Subcutaneous abdominal adipose tissue (tissue), 5 donors: Measurements from ENCODE around the gene GOLGA6L7.
"Not testable (repeated sequence)": the region's sequence is repeated elsewhere in the genome, so short reads cannot be mapped to it uniquely, and the experiment has no call there.

Experiments used
- H3K27ac ChIP-seq: one replicate; pipeline ENCODE4 v1.7.0; 2013; ENCODE audit warnings: low read depth, mild to moderate bottlenecking, inconsistent platforms, low read length, moderate library complexity
- H3K27me3 ChIP-seq, 5 donors: one replicate each; pipeline ENCODE4 v1.7.0; 2013; ENCODE audit warnings: low read length in 5 of 5, inconsistent platforms in 1 of 5; ENCODE audit not compliant: control insufficient read depth in 5 of 5, insufficient read depth in 4 of 5
- H3K36me3 ChIP-seq, 5 donors: one replicate each; pipeline ENCODE4 v1.7.0; 2013; ENCODE audit warnings: low read length in 5 of 5; ENCODE audit not compliant: control insufficient read depth in 5 of 5, insufficient read depth in 5 of 5
- H3K4me1 ChIP-seq, 5 donors: one replicate each; pipeline ENCODE4 v1.7.0; 2013; ENCODE audit warnings: low read length in 5 of 5, mild to moderate bottlenecking in 3 of 5, moderate library complexity in 1 of 5; ENCODE audit not compliant: control insufficient read depth in 5 of 5, insufficient read depth in 5 of 5
- H3K4me3 ChIP-seq, 5 donors: one replicate each; pipeline ENCODE4 v1.7.0; 2013; ENCODE audit warnings: low read length in 5 of 5, low read depth in 1 of 5
- H3K9ac ChIP-seq, 5 donors: one replicate each; pipeline ENCODE4 v1.7.0; 2013; ENCODE audit warnings: low read length in 5 of 5, mild to moderate bottlenecking in 4 of 5, moderate library complexity in 3 of 5
- H3K9me3 ChIP-seq, 5 donors: one replicate each; pipeline ENCODE4 v1.7.0; 2013; ENCODE audit warnings: low read length in 5 of 5; ENCODE audit not compliant: control insufficient read depth in 5 of 5
- donor health status: healthy.
- donor health status: healthy.
- donor health status: healthy.
- donor health status: healthy.
- donor health status: healthy.

GOLGA6L7 gene

DNA sequence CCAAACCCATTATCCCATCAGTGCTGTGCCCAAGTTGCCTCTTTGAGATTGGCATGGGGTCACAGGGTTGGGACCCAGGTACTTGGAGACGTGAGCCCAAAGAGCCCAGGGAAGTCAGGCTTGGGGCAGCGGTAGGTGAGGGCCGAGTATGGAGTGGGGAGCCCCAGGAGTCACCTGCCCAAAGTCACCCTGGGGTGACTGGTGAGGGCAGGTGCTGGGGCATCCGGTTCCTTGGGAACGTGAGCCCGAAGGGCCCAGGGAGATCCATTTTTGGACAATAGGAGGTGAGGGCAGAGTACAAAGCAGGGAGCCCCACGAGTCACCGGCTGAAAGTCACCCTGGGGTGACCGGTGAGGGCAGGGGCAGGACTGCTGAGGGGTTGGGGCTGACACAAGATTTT is 485 bp downstream of the GOLGA6L7 start:
- H3K36me3 ChIP-seq, H3K9ac ChIP-seq, H3K4me1 ChIP-seq, H3K27ac ChIP-seq, H3K4me3 ChIP-seq, H3K9me3 ChIP-seq, H3K27me3 ChIP-seq: not testable (repeated sequence)

DNA sequence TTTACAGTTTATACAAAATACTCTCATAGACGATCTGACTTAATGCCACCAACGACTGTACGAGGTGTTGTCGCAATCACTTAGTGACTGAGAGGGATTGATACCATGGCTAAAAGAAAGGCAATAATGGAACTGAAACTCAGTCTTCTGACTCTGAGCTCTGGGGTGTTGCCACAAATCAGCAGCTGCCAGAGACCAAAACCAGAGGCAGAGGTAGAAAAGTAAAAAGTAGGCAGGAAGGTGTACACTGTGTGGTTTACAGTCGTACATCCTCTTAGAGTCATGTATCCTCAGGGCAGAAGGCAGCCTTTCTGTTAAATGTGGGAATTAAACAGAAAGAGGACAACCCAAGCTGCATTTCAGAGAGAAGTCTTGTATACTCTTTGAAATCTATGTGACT is 1.2 kb downstream of the GOLGA6L7 start:
- not testable (repeated sequence) for H3K4me1 ChIP-seq, H3K27ac ChIP-seq, H3K27me3 ChIP-seq, H3K9me3 ChIP-seq, H3K9ac ChIP-seq, H3K4me3 ChIP-seq, H3K36me3 ChIP-seq

DNA sequence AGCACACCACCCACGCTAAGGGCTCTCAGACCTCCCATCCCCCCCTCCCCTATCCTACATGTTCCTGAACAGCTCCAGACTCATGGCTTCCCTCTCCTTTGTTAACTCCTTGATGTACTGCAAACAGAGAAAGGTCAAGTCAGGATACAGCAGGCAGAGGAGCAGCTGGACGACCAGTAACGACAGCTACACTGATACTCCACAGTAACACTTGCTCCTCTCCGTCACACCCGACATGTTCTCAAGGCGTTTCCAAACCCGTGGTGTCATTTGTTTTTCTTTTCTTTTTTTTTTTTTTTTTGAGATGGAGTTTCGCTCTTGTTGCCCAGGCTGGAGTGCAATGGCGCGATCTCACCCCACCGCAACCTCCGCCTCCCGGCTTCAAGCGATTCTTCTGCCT is 4.3 kb downstream of the GOLGA6L7 start:
- H3K4me3 ChIP-seq, H3K9me3 ChIP-seq, H3K4me1 ChIP-seq, H3K36me3 ChIP-seq, H3K27ac ChIP-seq, H3K9ac ChIP-seq, H3K27me3 ChIP-seq: not testable (repeated sequence)

DNA sequence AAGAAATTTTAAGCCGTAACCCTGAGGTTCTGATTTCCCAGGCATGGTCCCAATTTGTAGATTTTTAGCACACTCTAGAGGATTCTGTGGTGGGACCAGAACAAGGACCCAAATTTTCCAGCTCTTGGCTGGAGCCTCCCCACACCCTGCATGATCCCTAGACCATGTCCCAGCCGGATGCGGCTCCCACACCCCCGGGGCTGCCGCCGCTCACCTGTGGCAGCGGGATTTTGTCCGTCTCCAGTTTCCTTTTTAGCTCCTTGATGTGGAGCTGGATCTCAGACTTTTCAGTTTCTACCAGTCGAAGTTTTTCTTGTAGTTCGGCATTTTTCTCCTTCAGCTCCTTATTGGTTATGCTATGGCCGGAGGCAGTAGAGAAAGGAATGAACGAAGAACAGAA is 4.9 kb downstream of the GOLGA6L7 start:
- H3K27ac ChIP-seq, H3K4me1 ChIP-seq, H3K36me3 ChIP-seq, H3K9ac ChIP-seq, H3K4me3 ChIP-seq, H3K27me3 ChIP-seq, H3K9me3 ChIP-seq: not testable (repeated sequence)

DNA sequence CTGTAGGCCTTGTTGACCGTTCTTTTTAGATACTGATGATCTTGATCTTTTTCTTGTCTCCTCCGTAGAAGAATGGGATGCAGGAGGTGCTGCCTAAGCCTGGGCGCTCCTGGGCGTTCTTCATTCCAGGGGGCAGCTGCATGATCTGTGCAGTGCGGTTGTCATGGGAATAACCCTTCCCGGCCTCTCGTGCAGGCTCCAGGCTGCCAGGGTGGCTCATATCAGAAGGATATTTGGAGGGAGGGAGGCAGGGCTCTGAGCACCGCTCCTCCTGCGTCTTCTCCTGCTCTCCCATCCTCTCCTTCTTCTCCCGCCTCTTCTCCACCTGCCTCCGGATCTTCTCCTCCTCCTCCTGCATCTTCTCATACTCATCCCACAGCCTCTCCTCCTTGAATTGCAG is 6.2 kb downstream of the GOLGA6L7 start:
- not testable (repeated sequence) for H3K27me3 ChIP-seq, H3K9me3 ChIP-seq, H3K4me1 ChIP-seq, H3K27ac ChIP-seq, H3K4me3 ChIP-seq, H3K36me3 ChIP-seq, H3K9ac ChIP-seq

DNA sequence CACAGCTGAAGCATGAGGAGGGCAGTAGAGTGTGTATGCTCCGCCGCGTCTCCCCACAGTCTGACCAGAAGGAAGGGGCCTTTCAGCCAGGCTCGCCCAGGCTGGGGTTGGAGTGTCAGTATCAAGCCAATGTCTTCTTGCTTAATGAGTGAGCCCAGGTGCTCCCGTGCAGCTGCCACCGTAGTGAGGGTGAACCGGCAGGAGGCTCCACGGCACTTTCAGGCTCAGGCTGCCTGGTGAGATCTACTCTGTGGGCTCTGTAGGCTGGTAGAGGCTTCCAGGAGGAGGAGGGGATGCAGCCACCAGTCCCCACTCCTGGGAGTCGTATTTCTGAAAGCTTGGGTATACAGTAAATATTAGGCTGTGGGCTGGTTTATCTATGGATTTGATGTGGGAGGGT is 8.2 kb downstream of the GOLGA6L7 start:
- H3K9me3 ChIP-seq, H3K36me3 ChIP-seq, H3K4me3 ChIP-seq: not testable (repeated sequence)

DNA sequence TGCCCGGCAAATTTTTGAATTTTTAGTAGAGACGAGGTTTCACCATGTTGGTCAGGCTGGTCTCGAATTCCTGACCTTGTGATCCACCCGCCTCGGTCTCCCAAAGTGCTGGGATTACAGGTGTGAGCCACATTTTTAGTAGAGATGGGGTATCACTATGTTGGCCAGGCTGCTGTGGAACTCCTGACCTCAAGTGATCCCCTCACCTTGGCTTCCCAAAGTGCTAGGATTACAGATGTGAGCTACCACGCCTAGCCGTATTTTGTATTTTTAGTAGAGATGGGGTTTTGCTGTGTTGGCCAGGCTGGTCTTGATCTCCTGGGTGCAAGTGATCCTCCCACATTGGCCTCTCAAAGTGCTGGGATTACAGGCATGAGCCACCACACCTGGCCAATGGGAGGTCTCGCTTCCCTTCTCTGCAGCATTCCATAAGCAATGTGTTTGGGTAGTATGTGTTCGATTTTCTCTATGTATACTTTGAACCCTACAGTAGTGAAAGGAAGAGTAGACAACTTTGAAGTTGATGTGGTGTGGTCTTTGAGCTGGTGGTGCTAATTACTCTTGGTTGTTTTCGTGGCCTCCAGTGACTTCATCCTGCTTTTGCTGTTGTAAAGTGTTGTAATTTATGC is 13.4 kb downstream of the GOLGA6L7 start:
- not testable (repeated sequence) for H3K36me3 ChIP-seq, H3K9ac ChIP-seq, H3K9me3 ChIP-seq, H3K4me1 ChIP-seq, H3K4me3 ChIP-seq, H3K27me3 ChIP-seq, H3K27ac ChIP-seq

More for the DNA sequence above, 8.2 kb downstream of the GOLGA6L7 start:
- H3K27ac ChIP-seq, H3K4me1 ChIP-seq, H3K27me3 ChIP-seq, H3K9ac ChIP-seq: not testable (repeated sequence)

DNA sequence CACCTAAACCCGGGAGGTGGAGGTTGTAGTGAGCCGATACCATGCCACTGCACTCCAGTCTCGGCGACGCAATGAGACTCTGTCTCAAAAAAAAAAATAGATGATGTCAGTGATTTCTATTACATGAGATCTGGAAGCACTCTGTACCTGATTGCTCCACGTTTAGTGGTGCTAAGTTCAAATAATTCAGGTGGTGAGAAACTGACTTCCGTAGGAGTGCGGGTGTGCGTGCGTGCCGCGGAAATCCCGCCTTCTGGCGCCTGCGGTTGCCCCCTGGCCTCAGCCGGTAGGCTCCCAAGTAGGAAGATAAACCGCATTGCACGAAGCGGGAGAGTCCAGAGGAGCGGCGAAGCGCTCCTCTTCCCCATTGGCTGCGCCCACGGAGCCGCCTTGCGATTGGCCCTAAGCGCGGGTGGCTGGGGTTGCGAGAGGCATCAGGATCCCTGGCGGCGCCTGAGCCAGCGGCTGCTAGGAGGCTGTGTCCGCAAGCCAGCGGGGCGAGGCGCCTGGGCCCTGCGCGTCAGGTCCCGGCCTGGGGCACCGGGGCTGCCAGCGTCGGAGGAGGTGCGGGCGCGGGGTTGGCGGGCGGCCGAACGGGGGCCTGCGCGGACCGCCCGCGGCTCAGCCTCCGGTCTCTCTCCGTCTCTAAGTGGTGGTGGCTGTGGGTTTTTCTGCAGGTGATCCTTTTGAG is 16.4 kb downstream of the GOLGA6L7 start:
- not testable (repeated sequence) for H3K27me3 ChIP-seq, H3K9me3 ChIP-seq, H3K36me3 ChIP-seq, H3K4me1 ChIP-seq, H3K27ac ChIP-seq
- Histone ChIP-seq H3K9ac (peak overlapping the region in 1 of 5 donors; percentile 11), H3K4me3 (peak overlapping the region in 4 of 5 donors; percentile 33 to 56 (median 52))

DNA sequence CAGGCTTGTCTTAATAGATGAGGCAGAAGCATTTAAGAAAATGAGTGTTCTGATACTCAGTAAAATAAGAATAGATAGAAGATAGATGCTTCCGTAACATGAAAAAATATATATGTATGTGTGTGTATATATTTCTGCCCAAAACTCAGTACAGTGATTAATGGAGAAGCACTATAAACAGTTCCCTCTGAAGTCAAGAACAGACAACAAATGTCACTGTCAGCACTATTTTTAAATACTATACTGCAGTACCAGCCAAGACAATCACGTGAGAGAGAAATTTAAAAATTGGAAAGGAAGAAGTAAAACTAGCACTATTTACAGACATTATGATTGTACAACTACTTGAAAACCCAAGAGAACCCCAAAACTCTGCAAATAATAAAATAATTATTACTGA is 27.0 kb downstream of the GOLGA6L7 start:
- not testable (repeated sequence) for H3K9ac ChIP-seq, H3K4me1 ChIP-seq, H3K27me3 ChIP-seq, H3K9me3 ChIP-seq, H3K27ac ChIP-seq, H3K36me3 ChIP-seq, H3K4me3 ChIP-seq

DNA sequence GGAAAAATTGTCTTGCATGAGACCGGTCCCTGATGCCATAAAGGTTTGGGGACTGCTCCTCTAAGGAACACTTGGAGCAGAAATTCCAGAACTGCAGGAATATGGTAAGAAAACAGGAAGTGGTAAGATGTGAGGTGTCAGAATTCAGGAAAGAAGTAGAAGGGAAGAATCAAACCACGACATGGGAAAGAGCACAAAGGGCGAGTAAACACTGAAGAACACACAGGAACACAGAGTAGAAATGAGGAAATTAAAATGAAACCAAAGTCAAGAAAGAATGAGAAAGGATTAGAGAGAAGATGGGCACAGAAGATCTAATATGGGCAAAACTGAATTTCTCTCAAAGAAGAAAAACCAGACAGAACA is 28.5 kb downstream of the GOLGA6L7 start:
- not testable (repeated sequence) for H3K27ac ChIP-seq, H3K4me3 ChIP-seq, H3K4me1 ChIP-seq, H3K36me3 ChIP-seq, H3K9ac ChIP-seq, H3K9me3 ChIP-seq, H3K27me3 ChIP-seq
